ENCODE measurements around the gene CLIP2.

The CLIP2 gene

GRCh38 chr7:74302745-74303221, 13.6 kb downstream of the CLIP2 start:
- DNase-seq (ENCODE audit: low read depth), result no peak
- TF ChIP-seq CTCF (conservative IDR thresholded peaks at IDR 0.05; ENCODE audit: low read length), result no peak

GRCh38 chr7:74304550-74304949, 15.3 kb downstream of the CLIP2 start:
- TF ChIP-seq CTCF (conservative IDR thresholded peaks at IDR 0.05; ENCODE audit: low read length), result no peak
- no peak for DNase-seq (ENCODE audit: low read depth)
- H3K4me3 ChIP-seq (ENCODE audit: low read length), result no peak overlapping the region

More at GRCh38 chr7:74302745-74303221, 13.6 kb downstream of the CLIP2 start:
- no peak overlapping the region for H3K4me3 ChIP-seq (ENCODE audit: low read length)

- DNase-seq (ENCODE audit: low read depth), result no peak
- H3K4me3 ChIP-seq (ENCODE audit: low read length), result no peak overlapping the region
These were observed 17.0 kb downstream of the CLIP2 start for GRCh38 chr7:74306004-74306729.

GRCh38 chr7:74306730-74307469, 17.7 kb downstream of the CLIP2 start:
- H3K4me3 ChIP-seq (ENCODE audit: low read length), result peak overlapping the region; percentile 22; the same call in 1 of the 2 replicates
- DNase-seq (ENCODE audit: low read depth), result peak; percentile 75
- no peak for TF ChIP-seq CTCF (conservative IDR thresholded peaks at IDR 0.05; ENCODE audit: low read length)

More at GRCh38 chr7:74306004-74306729, 17.0 kb downstream of the CLIP2 start:
- no peak for TF ChIP-seq CTCF (conservative IDR thresholded peaks at IDR 0.05; ENCODE audit: low read length)

GRCh38 chr7:74307738-74308505, 18.7 kb downstream of the CLIP2 start:
- DNase-seq (ENCODE audit: low read depth), result no peak
- no peak overlapping the region for H3K4me3 ChIP-seq (ENCODE audit: low read length)
- no peak for TF ChIP-seq CTCF (conservative IDR thresholded peaks at IDR 0.05; ENCODE audit: low read length)

GRCh38 chr7:74309181-74309580, 20.0 kb downstream of the CLIP2 start:
- no peak for DNase-seq (ENCODE audit: low read depth)
- no peak for TF ChIP-seq CTCF (conservative IDR thresholded peaks at IDR 0.05; ENCODE audit: low read length)
- H3K4me3 ChIP-seq (ENCODE audit: low read length), result no peak overlapping the region
